HG03575 (cell line): Measurements from ENCODE around the gene USP3.
"Not testable (repeated sequence)": the region's sequence is repeated elsewhere in the genome, so short reads cannot be mapped to it uniquely, and the experiment has no call there.

Experiments
- ATAC-seq: cut with Tn5 transposase; IDR thresholded peaks from one replicate; pipeline ENCODE4 v1.9.1; 2021; ENCODE audit not compliant: unreplicated experiment, insufficient number of reproducible peaks, low FRiP score; ENCODE audit errors: extremely low read depth

Gene USP3

GRCh38 chr15:63530235-63530634 is 25.8 kb downstream of the USP3 start:
- no peak for ATAC-seq

GRCh38 chr15:63530752-63531299 is 26.4 kb downstream of the USP3 start:
- ATAC-seq = no peak

- ATAC-seq = no peak
Measured at GRCh38 chr15:63531586-63531985, 27.2 kb downstream of the USP3 start.

GRCh38 chr15:63532307-63532744 is 27.9 kb downstream of the USP3 start:
- no peak for ATAC-seq

- ATAC-seq = not testable (repeated sequence)
Measured at GRCh38 chr15:63534888-63535287, 30.5 kb downstream of the USP3 start.

GRCh38 chr15:63535689-63536088 is 31.3 kb downstream of the USP3 start:
- no peak for ATAC-seq

GRCh38 chr15:63538876-63539275 is 34.5 kb downstream of the USP3 start:
- ATAC-seq = no peak

- no peak for ATAC-seq
Measured at GRCh38 chr15:63539521-63539920, 35.1 kb downstream of the USP3 start.

GRCh38 chr15:63539998-63540397 is 35.6 kb downstream of the USP3 start:
- ATAC-seq = no peak

GRCh38 chr15:63540449-63540848 is 36.1 kb downstream of the USP3 start:
- ATAC-seq = no peak

- no peak for ATAC-seq
Measured at GRCh38 chr15:63544258-63545026, 40.0 kb downstream of the USP3 start.

GRCh38 chr15:63545520-63545919 is 41.1 kb downstream of the USP3 start:
- ATAC-seq = no peak

GRCh38 chr15:63551400-63551799 is 47.0 kb downstream of the USP3 start:
- no peak for ATAC-seq

- no peak for ATAC-seq
Measured at GRCh38 chr15:63553388-63553791, 49.0 kb downstream of the USP3 start.

GRCh38 chr15:63554337-63554927 is 50.0 kb downstream of the USP3 start:
- ATAC-seq = no peak

GRCh38 chr15:63555507-63555906 is 51.1 kb downstream of the USP3 start:
- ATAC-seq = no peak

GRCh38 chr15:63556246-63556645 is 51.9 kb downstream of the USP3 start:
- ATAC-seq = no peak

GRCh38 chr15:63556736-63557135 is 52.3 kb downstream of the USP3 start:
- ATAC-seq = no peak

- ATAC-seq = no peak
Measured at GRCh38 chr15:63559753-63560152, 55.4 kb downstream of the USP3 start.

- no peak for ATAC-seq
Measured at GRCh38 chr15:63560741-63561448, 56.5 kb downstream of the USP3 start.
